Fibroblast of the aortic adventitia (primary cell): ENCODE data around the gene CYP2A6. TPM values are rescaled to one million over a fixed set of nuclear protein-coding genes. Genes with fewer than 3 reads are reported as not detected.
"Not testable (repeated sequence)": the region's sequence is repeated elsewhere in the genome, so short reads cannot be mapped to it uniquely, and the experiment has no call there.

Experiments
- DNase-seq: peaks from one replicate; pipeline ENCODE4 v3.0.0-alpha.2; 2010; ENCODE audit warnings: low read depth
- H3K4me3 ChIP-seq: 2 replicates; pipeline ENCODE4 v1.5.1; 2011; ENCODE audit warnings: low read depth, mild to moderate bottlenecking, control low read depth, low read length, moderate library complexity
- total RNA-seq: library from RNA; depleted of rRNA; stranded (reverse); fragments of >200 nt; gene quantifications from 2 replicates; pipeline ENCODE4 v1.2.3, GENCODE V29; 2012; ENCODE audit warnings: low replicate concordance
- TF ChIP-seq, protein P1 (sequence below): IDR thresholded peaks from 2 replicates; pipeline ENCODE4 v1.5.1; 2011; ENCODE audit warnings: mild to moderate bottlenecking, low read length, control low read depth, inconsistent platforms; ENCODE audit not compliant: insufficient read depth

The CYP2A6 gene, protein sequence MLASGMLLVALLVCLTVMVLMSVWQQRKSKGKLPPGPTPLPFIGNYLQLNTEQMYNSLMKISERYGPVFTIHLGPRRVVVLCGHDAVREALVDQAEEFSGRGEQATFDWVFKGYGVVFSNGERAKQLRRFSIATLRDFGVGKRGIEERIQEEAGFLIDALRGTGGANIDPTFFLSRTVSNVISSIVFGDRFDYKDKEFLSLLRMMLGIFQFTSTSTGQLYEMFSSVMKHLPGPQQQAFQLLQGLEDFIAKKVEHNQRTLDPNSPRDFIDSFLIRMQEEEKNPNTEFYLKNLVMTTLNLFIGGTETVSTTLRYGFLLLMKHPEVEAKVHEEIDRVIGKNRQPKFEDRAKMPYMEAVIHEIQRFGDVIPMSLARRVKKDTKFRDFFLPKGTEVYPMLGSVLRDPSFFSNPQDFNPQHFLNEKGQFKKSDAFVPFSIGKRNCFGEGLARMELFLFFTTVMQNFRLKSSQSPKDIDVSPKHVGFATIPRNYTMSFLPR
- total RNA-seq = not detected in 2 replicates

DNA sequence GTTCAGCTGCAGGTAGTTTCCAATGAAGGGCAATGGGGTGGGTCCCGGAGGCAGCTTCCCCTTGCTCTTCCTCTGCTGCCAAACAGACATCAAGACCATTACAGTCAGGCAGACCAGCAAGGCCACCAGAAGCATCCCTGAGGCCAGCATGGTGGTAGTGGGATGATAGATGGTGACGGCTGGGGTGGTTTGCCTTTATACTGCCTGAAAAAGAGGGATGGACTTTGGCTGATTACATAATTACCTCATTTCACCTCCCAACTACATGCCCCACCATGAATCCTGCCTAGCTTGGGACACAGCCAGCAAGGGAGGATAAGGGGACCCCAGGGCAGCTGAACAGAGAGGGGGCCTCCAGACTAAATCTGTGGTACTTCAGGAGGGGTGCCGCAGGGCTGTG, at the start of gene CYP2A6:
CYP2A6 (minus strand) TSS at position 171 of the 400 bp plus-strand sequence; CDS start at position 150, 21 bp downstream.
- not testable (repeated sequence) for DNase-seq, H3K4me3 ChIP-seq

DNA sequence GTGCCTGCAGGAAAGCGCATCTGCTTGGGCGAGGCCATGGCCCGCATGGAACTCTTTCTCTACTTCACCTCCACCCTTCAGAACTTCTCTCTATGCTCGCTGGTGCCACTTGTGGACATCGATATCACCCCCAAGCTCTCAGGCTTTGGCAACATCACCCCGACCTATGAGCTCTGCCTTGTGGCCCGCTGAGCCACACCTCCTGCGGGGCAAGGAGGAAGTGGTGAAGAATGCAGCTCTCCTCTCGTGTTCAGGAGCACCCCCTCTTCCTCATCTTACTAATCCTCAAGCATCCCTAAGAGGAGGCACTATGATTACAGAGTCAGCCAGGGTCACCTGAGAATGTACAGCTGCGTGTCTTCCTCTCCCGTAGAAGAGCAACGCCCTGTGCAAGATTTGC, 49.7 kb upstream of the CYP2A6 start:
- not testable (repeated sequence) for DNase-seq, H3K4me3 ChIP-seq

DNA sequence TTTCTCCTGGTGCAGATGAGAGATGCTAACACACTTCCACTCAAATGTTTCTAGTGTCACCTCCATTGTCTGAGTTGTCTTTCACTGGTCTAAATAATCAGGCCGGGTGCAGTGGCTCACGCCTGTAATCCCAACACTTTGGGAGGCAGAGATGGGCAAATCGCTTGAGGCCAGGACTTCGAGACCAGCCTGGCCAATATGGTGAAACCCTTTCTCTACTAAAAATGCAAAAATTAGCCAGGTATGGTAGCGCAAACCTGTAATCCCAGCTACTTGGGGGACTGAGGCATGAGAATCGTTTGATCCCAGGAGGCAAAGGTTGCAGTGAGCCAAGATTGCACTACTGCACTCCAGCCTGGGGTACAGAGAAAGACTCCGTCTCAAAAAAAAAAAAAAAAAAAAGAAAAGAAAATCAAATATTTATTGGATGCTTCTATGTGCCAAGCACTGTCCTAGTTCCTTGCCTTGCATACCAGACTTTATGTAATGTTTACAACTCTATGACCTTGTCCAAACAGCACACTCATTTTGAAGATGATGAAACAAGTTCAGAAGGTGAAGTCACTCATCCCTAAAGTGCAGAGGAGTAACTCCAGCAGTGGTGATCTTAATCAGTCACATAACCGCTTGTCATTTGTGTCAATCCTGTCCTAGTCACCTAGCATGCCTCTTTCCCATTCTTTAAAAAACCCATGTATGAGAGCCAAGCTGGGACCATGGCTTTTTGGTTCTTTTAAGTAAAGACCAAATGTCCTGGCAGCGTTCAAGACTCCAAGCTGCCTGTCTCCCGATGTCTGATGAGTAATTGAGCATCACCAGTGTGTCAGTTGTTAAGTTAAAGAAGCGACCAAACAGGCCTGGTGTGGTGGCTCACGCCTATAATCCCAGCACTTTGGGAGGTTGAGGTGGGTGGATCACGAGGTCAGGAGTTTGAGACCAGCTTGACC, 46.9 kb upstream of the CYP2A6 start:
- H3K4me3 ChIP-seq, DNase-seq: not testable (repeated sequence)

DNA sequence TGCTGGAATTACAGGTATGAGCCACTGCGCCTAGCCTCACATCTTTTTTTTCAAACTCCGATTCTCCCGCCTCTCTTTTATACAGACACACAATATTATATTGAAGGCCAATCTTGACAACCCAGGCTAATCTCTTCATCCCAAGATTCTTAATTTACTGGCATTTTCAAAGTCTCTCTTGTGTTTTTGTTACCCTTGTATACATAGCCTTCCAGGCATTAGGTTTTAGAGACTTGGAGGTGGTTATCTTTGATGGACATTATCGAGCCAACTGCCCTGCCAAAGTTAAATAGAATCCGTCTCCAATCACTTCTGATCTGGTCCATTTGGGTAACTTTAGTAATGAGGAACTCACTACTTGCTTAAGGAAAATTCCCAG, 46.2 kb upstream of the CYP2A6 start:
- no peak overlapping the region for H3K4me3 ChIP-seq
- DNase-seq = no peak

DNA sequence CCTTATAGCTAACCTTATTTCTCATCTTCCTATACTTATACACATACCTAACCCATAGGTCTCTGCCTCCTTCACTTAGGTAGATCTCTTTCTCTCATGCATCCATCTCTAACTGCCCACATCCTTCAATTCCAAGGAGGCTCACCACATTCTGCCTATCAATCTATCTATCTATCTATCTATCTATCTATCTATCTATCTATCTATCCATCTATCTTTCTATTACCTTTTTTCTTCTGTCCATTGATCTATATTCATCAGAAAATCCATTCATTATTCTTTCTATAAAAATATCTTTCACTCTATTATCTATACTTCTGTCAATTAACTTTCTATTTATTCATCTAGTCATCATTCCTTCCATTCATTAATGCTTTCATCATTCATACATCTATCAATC, 42.9 kb upstream of the CYP2A6 start:
- TF ChIP-seq, protein P1, sequence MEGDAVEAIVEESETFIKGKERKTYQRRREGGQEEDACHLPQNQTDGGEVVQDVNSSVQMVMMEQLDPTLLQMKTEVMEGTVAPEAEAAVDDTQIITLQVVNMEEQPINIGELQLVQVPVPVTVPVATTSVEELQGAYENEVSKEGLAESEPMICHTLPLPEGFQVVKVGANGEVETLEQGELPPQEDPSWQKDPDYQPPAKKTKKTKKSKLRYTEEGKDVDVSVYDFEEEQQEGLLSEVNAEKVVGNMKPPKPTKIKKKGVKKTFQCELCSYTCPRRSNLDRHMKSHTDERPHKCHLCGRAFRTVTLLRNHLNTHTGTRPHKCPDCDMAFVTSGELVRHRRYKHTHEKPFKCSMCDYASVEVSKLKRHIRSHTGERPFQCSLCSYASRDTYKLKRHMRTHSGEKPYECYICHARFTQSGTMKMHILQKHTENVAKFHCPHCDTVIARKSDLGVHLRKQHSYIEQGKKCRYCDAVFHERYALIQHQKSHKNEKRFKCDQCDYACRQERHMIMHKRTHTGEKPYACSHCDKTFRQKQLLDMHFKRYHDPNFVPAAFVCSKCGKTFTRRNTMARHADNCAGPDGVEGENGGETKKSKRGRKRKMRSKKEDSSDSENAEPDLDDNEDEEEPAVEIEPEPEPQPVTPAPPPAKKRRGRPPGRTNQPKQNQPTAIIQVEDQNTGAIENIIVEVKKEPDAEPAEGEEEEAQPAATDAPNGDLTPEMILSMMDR = no peak
- no peak for DNase-seq
- H3K4me3 ChIP-seq = no peak overlapping the region

More for the DNA sequence above, 46.2 kb upstream of the CYP2A6 start:
- TF ChIP-seq, protein P1 = no peak

DNA sequence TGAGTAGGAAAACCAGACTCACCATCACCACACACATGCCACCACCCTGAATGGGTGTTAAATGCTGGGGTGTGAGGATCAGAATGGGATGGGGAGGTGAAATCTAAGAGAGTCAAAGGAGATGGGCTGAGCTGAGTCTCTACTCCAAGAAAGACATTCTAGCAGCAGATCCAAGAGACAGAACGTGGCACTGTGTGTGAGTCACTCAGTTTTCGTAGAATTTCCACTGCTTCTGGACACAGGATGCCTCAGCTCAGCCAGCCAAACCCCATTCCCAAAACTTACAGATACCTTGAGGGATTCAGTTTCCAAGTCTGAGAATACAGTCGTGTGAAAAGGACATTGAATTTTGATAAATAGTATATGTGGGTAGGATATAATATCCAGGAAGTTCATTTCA, 39.1 kb upstream of the CYP2A6 start:
- H3K4me3 ChIP-seq = no peak overlapping the region
- TF ChIP-seq, protein P1 = no peak
- no peak for DNase-seq

DNA sequence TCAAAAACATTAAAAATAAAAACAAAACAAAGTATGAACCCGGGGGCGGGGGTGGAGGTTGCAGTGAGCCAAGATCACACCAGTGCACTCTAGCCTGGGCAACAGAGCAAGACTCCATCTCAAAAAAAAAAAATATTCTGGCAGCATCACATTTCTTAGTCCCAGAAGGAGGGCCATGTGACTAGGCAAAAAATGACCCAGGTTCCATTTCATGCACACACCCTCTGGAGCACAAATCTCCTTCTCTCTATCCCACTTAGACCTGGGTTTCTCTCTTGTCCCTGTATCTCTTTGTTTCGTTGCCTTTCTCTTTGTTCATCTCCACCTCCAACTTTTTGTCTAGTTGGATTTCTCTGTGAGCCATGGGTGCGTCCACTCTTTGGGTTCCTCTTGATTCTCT, 37.9 kb upstream of the CYP2A6 start:
- TF ChIP-seq, protein P1 = no peak
- DNase-seq = no peak
- H3K4me3 ChIP-seq = no peak overlapping the region

DNA sequence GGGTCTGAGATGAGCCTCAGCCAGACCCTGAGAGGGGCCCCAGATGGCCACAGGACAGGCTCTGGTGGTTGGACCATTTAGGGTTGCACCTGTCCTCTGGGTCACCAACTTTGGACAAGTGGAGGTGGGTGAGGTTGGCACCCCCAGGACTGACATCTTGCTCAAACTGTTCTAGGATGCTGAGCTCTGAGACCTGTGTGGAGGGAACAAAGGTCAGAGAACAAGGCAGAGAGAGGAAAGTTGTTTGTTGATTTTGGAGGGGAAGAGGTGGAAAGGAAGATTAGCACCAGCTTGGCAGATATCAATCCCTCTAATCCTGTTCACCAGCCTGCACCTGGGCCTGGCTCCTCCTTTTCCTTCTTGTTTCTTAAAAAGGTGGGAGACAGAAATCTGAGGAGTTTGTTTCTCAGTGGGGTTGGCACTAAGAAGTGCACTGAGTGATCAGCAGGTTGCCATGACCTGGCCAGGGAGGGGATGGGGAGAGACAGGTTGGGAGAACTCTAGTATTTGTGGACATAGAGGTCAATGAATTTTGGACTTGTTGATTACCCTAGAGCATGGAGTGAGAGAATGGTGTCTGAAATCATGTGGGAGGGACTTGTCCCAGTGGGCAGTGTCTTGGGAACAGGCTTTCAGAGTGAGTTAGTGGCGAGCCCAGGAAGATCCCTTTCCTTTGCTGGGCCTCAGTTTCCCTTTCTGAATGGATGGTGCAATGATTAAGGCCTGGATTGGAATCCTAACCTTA, 34.1 kb upstream of the CYP2A6 start:
- not testable (repeated sequence) for H3K4me3 ChIP-seq, DNase-seq

DNA sequence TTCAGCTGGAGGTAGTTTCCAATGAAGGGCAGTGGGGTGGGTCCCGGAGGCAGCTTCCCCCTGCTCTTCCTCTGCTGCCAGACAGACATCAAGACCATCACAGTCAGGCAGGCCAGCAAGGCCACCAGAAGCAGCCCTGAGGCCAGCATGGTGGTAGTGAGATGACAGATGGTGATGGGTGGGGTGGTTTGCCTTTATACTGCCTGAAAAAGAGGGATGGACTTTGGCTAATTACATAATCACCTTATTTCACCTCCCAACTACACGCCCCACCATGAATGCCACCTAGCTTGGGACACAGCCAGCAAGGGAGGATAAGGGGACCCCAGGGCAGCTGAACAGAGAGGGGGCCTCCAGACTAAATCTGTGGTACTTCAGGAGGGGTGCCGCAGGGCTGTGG, 31.8 kb upstream of the CYP2A6 start, which contains the start of gene CYP2A7:
CYP2A7 (minus strand) TSS at position 170 of the 400 bp plus-strand sequence; CDS start at position 149, 21 bp downstream.
- H3K4me3 ChIP-seq, DNase-seq: not testable (repeated sequence)

DNA sequence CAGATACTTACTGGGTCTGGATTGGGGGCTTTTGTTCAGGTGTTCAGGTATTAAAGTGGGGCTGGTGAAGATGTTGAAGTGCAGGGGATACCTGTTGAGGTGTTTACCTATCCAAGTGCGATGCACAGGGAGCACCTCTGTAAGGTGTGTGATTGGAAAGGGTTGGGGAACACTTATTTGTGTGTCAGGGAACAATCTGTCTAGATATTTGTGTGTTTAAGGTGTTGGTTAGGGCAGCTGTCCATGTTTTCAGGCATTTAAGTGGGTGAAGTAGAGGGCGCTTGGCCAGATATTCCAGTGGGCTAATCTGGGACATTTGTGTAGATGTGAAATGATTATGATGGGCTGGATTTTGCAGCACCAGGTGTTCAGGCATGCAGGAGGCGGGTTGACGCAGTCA, 29.1 kb upstream of the CYP2A6 start:
- H3K4me3 ChIP-seq, DNase-seq: not testable (repeated sequence)

DNA sequence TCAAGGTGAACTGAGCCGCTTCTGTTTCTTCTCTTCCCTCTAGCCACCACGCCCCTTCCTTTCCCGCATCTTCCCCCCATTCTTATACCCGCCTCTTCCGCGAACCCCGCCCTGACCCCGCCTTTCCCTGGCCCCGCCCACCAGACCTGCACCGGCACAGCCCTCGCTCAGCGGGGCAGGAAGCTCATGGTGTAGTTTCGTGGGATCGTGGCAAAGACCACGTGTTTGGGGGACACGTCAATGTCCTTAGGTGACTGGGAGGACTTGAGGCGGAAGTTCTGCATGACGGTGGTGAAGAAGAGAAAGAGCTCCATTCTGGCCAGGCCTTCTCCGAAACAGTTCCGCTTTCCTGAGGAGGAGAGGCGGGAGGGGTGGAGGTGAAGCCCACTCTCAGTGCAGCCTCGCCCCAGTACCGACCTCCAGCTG, 25.3 kb upstream of the CYP2A6 start:
- not testable (repeated sequence) for H3K4me3 ChIP-seq, DNase-seq

DNA sequence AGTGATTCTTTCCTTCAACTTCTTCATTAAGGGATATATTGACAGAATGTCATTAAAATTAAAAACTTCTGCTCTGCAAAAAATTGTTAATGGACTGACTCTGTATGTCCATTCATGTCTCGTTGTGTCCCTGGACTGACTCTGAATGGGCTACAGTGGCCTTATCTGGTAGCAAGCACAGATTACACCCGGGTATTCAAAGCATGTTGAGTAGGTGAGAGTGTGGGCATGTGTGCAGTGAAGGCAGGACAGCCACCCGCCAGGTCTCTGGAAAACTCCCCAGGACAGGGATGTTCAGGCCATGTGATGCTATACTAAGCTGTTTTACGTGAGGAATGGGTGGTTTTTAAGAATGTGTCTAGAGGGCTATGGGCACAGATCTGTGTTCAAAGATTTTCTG, 24.6 kb upstream of the CYP2A6 start:
- H3K4me3 ChIP-seq, DNase-seq: not testable (repeated sequence)
